LNCaP clone FGC (cell line): ENCODE results near the gene CP.
"Not testable (repeated sequence)": the region's sequence is repeated elsewhere in the genome, so short reads cannot be mapped to it uniquely, and the experiment has no call there.

Source experiments
- DNase-seq: peaks from one replicate; pipeline ENCODE4 v3.0.0-alpha.2; 2011; ENCODE audit warnings: low read depth
- H3K4me3 ChIP-seq: 2 replicates; pipeline ENCODE4 v1.5.1; 2011; ENCODE audit warnings: mild to moderate bottlenecking, low read depth, low read length, control low read depth
- TF ChIP-seq, protein P1 (sequence below): IDR thresholded peaks from 2 replicates; pipeline ENCODE4 v1.5.1; 2012; ENCODE audit warnings: mild to moderate bottlenecking; ENCODE audit not compliant: control insufficient read depth, insufficient read depth; ENCODE audit errors: extremely low read depth

The CP gene

DNA sequence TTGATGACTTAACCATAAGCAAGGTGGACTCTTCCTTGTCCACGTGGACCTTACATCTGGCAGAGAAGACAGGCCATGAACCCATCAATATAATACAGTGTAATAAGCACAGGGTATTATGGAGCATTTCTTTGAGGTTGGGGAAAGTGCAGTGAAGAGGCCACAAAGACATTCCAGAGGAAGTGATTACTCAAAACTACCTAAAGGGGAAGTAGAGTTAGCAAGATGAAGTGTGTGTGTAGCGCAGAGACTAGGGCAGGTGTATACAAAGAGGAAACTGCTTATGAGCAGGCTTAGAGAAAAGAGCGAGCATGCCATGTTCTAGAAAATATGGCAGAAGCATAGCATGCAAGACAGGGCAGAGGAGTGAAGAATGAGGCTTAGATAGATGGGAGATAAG is 17.9 kb downstream of the CP start:
- no peak for DNase-seq
- H3K4me3 ChIP-seq, result no peak overlapping the region
- TF ChIP-seq, protein P1, sequence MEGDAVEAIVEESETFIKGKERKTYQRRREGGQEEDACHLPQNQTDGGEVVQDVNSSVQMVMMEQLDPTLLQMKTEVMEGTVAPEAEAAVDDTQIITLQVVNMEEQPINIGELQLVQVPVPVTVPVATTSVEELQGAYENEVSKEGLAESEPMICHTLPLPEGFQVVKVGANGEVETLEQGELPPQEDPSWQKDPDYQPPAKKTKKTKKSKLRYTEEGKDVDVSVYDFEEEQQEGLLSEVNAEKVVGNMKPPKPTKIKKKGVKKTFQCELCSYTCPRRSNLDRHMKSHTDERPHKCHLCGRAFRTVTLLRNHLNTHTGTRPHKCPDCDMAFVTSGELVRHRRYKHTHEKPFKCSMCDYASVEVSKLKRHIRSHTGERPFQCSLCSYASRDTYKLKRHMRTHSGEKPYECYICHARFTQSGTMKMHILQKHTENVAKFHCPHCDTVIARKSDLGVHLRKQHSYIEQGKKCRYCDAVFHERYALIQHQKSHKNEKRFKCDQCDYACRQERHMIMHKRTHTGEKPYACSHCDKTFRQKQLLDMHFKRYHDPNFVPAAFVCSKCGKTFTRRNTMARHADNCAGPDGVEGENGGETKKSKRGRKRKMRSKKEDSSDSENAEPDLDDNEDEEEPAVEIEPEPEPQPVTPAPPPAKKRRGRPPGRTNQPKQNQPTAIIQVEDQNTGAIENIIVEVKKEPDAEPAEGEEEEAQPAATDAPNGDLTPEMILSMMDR, result no peak

DNA sequence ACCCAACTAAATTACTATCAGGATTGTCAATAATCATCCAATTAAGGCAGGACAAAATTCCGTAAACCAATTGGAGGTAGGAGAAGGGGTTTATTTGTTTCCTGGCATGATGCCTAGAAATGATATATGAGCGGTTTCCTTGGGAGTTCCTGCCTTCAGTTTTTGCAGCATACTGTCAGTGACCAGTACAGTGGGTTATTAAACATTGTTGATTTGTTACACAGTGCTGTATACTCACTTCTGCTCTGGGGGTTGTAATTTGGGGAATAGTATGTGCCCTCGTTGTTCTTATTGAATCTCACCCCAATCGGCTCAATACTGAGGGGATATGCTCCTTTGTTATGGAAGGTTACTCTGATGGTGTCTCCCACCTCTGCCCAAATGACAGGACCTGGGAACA is 22.2 kb downstream of the CP start:
- DNase-seq, result no peak

DNA sequence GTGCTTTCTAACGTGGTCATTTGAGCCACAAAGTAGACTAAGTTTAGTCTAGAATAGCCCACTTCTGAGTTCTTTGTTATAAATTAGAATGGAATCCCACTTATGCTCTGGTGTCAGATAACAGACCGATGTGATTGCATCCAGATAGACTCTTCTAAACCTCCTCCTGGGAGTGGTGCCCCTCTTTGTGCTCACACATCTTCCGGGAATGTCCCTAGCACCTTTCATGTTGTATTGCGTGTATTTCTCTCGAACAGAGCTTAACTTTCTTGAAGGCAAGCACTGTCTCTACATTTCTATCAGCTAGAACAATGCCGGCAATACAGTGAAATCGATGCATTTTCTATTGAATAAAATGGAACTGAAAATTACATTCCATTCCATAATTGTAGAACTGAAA is 23.0 kb downstream of the CP start:
- H3K4me3 ChIP-seq, result no peak overlapping the region
- DNase-seq, result no peak
- TF ChIP-seq, protein P1, result no peak

More for the DNA sequence above, 22.2 kb downstream of the CP start:
- H3K4me3 ChIP-seq, result no peak overlapping the region
- TF ChIP-seq, protein P1, result no peak

DNA sequence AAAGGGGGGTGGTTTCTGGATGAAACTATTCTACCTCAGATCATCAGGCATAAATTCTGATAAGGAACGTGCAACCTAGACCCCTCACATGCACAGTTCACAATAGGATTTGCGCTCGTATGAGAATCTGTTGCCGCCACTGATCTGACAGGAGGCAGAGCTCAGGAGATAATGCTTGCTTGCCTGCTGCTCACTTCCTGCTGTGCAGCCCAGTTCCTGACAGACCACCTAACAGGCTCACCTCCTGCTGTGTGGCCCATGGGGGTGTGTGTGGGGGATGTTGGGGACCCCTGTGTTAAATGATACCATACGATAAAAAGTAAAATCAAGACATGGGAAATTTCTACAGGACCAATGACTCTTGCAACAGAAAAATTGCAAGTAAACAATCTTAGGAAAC is 24.0 kb downstream of the CP start:
- DNase-seq, result no peak
- TF ChIP-seq, protein P1, result no peak
- H3K4me3 ChIP-seq, result no peak overlapping the region

DNA sequence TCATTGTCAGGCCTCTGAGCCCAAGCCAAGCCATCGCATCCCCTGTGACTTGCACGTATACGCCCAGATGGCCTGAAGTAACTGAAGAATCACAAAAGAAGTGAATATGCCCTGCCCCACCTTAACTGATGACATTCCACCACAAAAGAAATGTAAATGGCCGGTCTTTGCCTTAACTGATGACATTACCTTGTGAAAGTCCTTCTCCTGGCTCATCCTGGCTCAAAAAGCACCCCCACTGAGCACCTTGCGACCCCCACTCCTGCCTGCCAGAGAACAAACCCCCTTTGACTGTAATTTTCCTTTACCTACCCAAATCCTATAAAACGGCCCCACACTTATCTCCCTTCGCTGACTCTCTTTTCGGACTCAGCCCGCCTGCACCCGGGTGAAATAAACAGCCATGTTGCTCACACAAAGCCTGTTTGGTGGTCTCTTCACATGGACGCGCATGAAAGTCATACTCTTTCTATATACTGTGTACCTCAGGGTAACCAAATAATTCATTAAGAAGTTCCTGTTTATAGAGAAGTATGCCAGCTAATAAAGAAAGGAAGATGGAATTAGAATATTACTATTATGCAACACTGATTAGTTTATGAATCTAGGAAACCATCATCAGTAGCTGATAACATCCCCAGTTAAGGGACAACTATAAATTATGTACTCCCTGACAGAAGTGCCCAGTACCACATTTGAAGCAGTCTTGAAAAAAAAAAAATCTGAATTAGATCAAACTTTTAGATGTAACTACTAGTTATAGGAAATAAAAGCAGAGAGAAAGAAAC is 24.6 kb downstream of the CP start:
- H3K4me3 ChIP-seq, result not testable (repeated sequence)

DNA sequence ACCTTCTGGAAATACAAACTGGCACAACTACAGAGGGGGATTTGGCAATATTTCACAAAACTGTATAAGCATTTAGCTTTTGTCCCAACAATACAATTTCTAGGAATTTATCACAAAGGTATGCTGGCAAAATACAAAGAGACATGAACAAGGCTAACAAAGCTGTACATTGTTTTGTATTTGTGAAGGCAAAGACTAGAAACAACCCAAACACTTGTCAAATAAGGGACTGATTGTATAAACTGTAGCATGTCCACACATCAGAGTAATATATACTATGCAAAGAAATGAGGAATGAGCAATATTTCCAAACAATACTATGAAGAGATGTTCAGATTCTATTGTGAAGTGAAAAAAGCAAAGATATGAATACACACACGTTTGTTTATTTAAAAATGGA is 26.4 kb downstream of the CP start:
- no peak for DNase-seq
- TF ChIP-seq, protein P1, result no peak
- no peak overlapping the region for H3K4me3 ChIP-seq

More for the DNA sequence above, 24.6 kb downstream of the CP start:
- not testable (repeated sequence) for DNase-seq

DNA sequence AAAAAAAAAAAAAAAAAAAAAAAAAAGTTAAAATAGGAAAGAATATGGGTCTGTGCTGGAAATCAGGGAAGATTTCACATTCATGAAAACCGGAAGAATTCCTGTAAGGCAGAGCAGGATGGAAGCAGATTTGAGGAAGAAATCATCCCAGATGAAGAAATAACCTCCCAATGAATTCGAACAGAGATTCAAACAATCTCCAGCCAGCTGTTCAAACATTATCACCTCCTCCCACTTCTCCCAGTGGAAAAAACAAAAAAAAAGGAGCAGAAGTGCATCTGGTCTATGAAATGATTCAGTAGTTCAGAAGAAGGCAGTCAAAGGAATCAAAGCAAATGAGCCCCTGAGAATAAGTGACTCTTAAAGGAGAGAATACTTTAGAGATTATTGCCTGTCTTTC is 33.1 kb downstream of the CP start:
- TF ChIP-seq, protein P1, result no peak
- no peak for DNase-seq
- H3K4me3 ChIP-seq, result no peak overlapping the region

DNA sequence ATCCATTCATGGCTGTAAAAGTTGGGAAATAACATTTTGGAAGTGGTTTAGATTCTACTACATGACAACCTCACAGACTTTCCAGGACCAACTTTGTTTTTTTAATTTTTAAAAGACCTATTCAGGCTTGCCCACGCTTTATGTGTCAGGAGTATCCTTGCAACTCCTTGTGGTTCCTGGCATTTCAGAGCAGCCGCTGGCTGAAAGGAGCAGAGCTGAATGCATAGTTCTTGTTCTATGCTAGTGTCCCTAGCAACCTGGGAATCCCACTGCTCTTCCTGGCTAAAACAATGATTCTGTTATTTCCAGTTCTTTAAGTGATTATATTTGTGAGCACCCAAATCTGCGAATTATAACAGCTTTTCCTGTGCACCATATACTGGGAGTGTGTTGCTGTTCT is 34.9 kb downstream of the CP start:
- H3K4me3 ChIP-seq, result no peak overlapping the region
- no peak for DNase-seq
- TF ChIP-seq, protein P1, result no peak
